Endothelial cell of umbilical vein (primary cell): ENCODE measurements around the gene PLD6. TPM values are rescaled to one million over a fixed set of nuclear protein-coding genes. Genes with fewer than 3 reads are reported as not detected.

Experiments
- BruUV-seq: library from RNA; stranded (reverse); fragments of 400-500 nt; replicated peaks from 2 replicates; lab custom pipeline; 2021; lab: Mats Ljungman, UMichigan
- CTCF ChIA-PET: fragments of 300-600, 350-600 bp; sonication (Branson Sonifier 250); formaldehyde crosslinking; loops from one replicate; lab custom pipeline; 2021; ENCODE audit warnings: antibody characterized with exemption, inconsistent platforms; lab: Charles Lee
- POLR2A ChIA-PET: fragments of 300-600, 350-600 bp; sonication (Branson Sonifier 250); formaldehyde crosslinking; loops from one replicate; lab custom pipeline; 2021; ENCODE audit warnings: antibody characterized with exemption, inconsistent platforms; lab: Charles Lee
- DNase-seq: peaks from one replicate; pipeline ENCODE4 v3.0.0-alpha.2; 2011; ENCODE audit warnings: low read depth, low spot score
- FAIRE-seq: peaks from 2 replicates; lab custom pipeline; 2011; peaks lifted over from hg19 to GRCh38; lab: Jason Lieb, UNC
- H2AFZ ChIP-seq: 2 replicates; pipeline ENCODE4 v1.6.0; 2012; ENCODE audit warnings: low read depth, low read length, control low read depth, inconsistent platforms
- H3K27ac ChIP-seq: 2 replicates; pipeline ENCODE4 v1.5.1; 2011; ENCODE audit warnings: low read depth, mild to moderate bottlenecking, control low read depth, low read length, moderate library complexity; ENCODE audit not compliant: insufficient read depth
- H3K27me3 ChIP-seq, 2 experiments: 2 replicates each; pipeline versions ENCODE4 v1.6.0 to v1.6.1; 2011; ENCODE audit warnings: low read length in 2 of 2, mixed read lengths in 1 of 2; ENCODE audit not compliant: control insufficient read depth in 2 of 2, insufficient read depth in 2 of 2
- H3K36me3 ChIP-seq, 2 experiments: 2 replicates in 1 of 2; 3 replicates in 1 of 2; pipeline ENCODE4 v1.5.1; 2011; ENCODE audit warnings: low read length in 2 of 2, mild to moderate bottlenecking in 1 of 2, moderate library complexity in 1 of 2; ENCODE audit not compliant: control insufficient read depth in 2 of 2, insufficient read depth in 2 of 2; ENCODE audit errors: extremely low read depth in 1 of 2
- H3K4me1 ChIP-seq: 3 replicates; pipeline ENCODE4 v1.5.1; 2011; ENCODE audit warnings: mild to moderate bottlenecking, low read length; ENCODE audit not compliant: control insufficient read depth, insufficient read depth; ENCODE audit errors: extremely low read depth
- H3K4me2 ChIP-seq: 2 replicates; pipeline ENCODE4 v1.6.1; 2011; ENCODE audit warnings: low read length, control low read depth, mixed read lengths; ENCODE audit not compliant: insufficient read depth
- H3K4me3 ChIP-seq, 3 experiments: fragments of 200-600 bp in 1 of 3; sonication (generic), shearing (Covaris generic) in 1 of 3; replicated peaks in 1 of 3; 2 replicates each; pipeline ENCODE4 v1.5.1; 2011 to 2016; ENCODE audit warnings: control low read depth in 3 of 3, low read length in 3 of 3, mild to moderate bottlenecking in 2 of 3, inconsistent platforms in 1 of 3, low read depth in 1 of 3, moderate library complexity in 1 of 3; ENCODE audit not compliant: insufficient read depth in 1 of 3
- H3K79me2 ChIP-seq: 2 replicates; pipeline ENCODE4 v1.6.0; 2012; ENCODE audit warnings: low read length, inconsistent platforms; ENCODE audit not compliant: control insufficient read depth, insufficient read depth
- H3K9ac ChIP-seq: replicated peaks from 2 replicates; pipeline ENCODE3; 2011; ENCODE audit warnings: low read length, control low read depth; ENCODE audit not compliant: insufficient read depth; ENCODE audit errors: extremely low read depth
- H3K9me1 ChIP-seq: replicated peaks from 3 replicates; pipeline ENCODE4 v1.6.0; 2011; ENCODE audit warnings: mild to moderate bottlenecking, low read length; ENCODE audit not compliant: control insufficient read depth, insufficient read depth; ENCODE audit errors: extremely low read depth
- H3K9me3 ChIP-seq: replicated peaks from 2 replicates; pipeline ENCODE4 v1.5.1; 2012; ENCODE audit warnings: low read length, inconsistent platforms; ENCODE audit not compliant: control insufficient read depth, insufficient read depth
- H4K20me1 ChIP-seq: replicated peaks from 2 replicates; pipeline ENCODE3; 2011; ENCODE audit warnings: mild to moderate bottlenecking, low read length; ENCODE audit not compliant: control insufficient read depth, insufficient read depth; ENCODE audit errors: extremely low read depth
- EZH2 ChIP-seq: IDR thresholded peaks from 2 replicates; pipeline ENCODE4 v1.6.1; 2012; ENCODE audit warnings: borderline replicate concordance, low read depth, mild to moderate bottlenecking, moderate library complexity, low read length, inconsistent platforms; ENCODE audit not compliant: severe bottlenecking
- FOS ChIP-seq: IDR thresholded peaks from 2 replicates; pipeline ENCODE4 v1.6.1; 2011; ENCODE audit warnings: mild to moderate bottlenecking, low read length, moderate library complexity, borderline replicate concordance; ENCODE audit not compliant: insufficient read depth
- GATA2 ChIP-seq: IDR thresholded peaks from 2 replicates; pipeline ENCODE4 v1.7.0; 2011; ENCODE audit warnings: low read depth, mild to moderate bottlenecking, moderate library complexity, mixed read lengths, low read length; ENCODE audit not compliant: insufficient read length, insufficient read depth
- JUN ChIP-seq: IDR thresholded peaks from 2 replicates; pipeline ENCODE4 v1.6.1; 2011; ENCODE audit warnings: borderline replicate concordance, low read depth; ENCODE audit not compliant: insufficient read length, insufficient read depth
- MYC ChIP-seq: IDR thresholded peaks from one replicate; pipeline ENCODE4 v1.6.1; 2011; ENCODE audit warnings: mild to moderate bottlenecking, low read depth, low read length
- POLR2A ChIP-seq: IDR thresholded peaks from 2 replicates; pipeline ENCODE4 v1.6.1; 2012; ENCODE audit warnings: low read depth, mild to moderate bottlenecking, control low read depth, low read length
- POLR2AphosphoS5 ChIP-seq: IDR thresholded peaks from 2 replicates; pipeline ENCODE4 v1.6.1; 2012; ENCODE audit warnings: low read depth, mild to moderate bottlenecking, control low read depth, low read length, moderate library complexity; ENCODE audit not compliant: insufficient read depth
- dilution Hi-C: fragments of 300-500 bp; cut with MboI; formaldehyde crosslinking; loops from one replicate; pipeline ENCODE4 v1.15.0; 2019; ENCODE audit warnings: low sequenced_read_pairs; ENCODE audit not compliant: extremely low pct_ligation_motif_present
- intact Hi-C: fragments of 100-400 bp; cut with micrococcal nuclease; formaldehyde crosslinking; loops from one replicate; pipeline ENCODE4 v1.10.0; 2022
- polyA plus RNA-seq, 4 experiments: library from polyadenylated mRNA; depleted of rRNA in 3 of 4; stranded (reverse) in 3 of 4; unstranded in 1 of 4; fragments of >200 nt; gene quantifications; 2 replicates each; pipeline versions ENCODE4 v1.2.1 to v1.2.3, GENCODE V29; 2011 to 2012; ENCODE audit warnings: missing spikeins in 1 of 4
- total RNA-seq: library from RNA; stranded (reverse); gene quantifications from 2 replicates; pipeline ENCODE4 v1.2.3, GENCODE V29; 2021
- TF ChIP-seq, protein P1 (sequence below): IDR thresholded peaks from 2 replicates; pipeline ENCODE4 v1.6.1; 2011; ENCODE audit not compliant: insufficient read depth, insufficient read length
- TF ChIP-seq, protein P2 (sequence below), 2 donors: IDR thresholded peaks; 1 replicate in 1 of 2; 2 replicates in 1 of 2; pipeline ENCODE4 v1.5.1; 2011; ENCODE audit warnings: low read length in 2 of 2, mild to moderate bottlenecking in 2 of 2, moderate library complexity in 2 of 2, control low read depth in 1 of 2, inconsistent platforms in 1 of 2, low read depth in 1 of 2; ENCODE audit not compliant: insufficient read depth in 1 of 2; ENCODE audit errors: extremely low read depth in 1 of 2

Gene PLD6
- total and polyA plus RNA-seq, 2 donors (not counting 3 experiments of a cell fraction or from before 2014, with no cell fraction given): 2.9 to 4.4 TPM

DNA sequence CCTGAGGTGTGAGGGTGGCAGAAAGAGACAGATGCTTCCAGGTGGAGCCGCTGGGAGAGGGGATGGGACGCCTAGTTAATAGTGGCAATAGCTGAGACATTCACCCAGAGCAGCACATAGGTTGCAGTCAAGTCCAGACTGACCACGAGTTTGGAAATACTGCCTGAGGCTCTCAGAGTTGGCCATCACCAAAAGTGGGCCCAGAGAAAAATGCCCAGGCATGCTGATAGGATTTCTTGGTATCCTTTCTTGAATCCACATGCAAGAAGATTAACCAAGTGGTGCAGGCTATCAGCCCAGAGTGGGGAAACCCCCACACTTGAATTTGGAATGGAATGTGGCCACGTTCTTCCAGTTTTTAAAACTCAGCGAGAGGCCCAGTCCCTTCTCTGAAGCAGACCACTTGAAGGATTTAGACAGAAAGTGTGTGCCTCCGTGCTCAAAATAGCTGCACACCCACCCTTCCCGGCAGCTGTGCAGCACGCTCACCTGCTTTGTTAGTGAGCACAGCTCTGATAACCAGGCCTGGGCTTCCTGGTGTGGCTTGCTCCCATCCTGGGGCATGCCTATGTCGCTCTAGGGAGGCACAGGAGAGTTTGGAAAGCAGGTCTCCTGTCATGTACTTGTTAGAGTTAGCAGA lies 35.7 kb downstream of the PLD6 start:
- dilution Hi-C loops (no loop called here), intact Hi-C loops (no loop called here)
- H3K9me1 ChIP-seq: no peaks in the 10 kb centered on the region
- H3K4me1 ChIP-seq: peaks cover 12% of the 10 kb centered on the region
- H4K20me1 ChIP-seq: no peaks in the 10 kb centered on the region
- H3K4me2 ChIP-seq: no peak overlapping the region
- ChIA-PET CTCF (interaction anchor here (1.4 kb wide), 1 partner anchor 29 kb away, joined by 7 read pairs; no protein-coding TSS in a partner anchor), POLR2A (interaction anchor here (0.7 kb wide), 1 partner anchor 172 kb away, joined by 4 read pairs; no protein-coding TSS in a partner anchor)
- H3K9ac ChIP-seq: no peak overlapping the region
- TF ChIP-seq, protein P1, sequence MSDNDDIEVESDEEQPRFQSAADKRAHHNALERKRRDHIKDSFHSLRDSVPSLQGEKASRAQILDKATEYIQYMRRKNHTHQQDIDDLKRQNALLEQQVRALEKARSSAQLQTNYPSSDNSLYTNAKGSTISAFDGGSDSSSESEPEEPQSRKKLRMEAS: no peak
- TF ChIP-seq, protein P2, sequence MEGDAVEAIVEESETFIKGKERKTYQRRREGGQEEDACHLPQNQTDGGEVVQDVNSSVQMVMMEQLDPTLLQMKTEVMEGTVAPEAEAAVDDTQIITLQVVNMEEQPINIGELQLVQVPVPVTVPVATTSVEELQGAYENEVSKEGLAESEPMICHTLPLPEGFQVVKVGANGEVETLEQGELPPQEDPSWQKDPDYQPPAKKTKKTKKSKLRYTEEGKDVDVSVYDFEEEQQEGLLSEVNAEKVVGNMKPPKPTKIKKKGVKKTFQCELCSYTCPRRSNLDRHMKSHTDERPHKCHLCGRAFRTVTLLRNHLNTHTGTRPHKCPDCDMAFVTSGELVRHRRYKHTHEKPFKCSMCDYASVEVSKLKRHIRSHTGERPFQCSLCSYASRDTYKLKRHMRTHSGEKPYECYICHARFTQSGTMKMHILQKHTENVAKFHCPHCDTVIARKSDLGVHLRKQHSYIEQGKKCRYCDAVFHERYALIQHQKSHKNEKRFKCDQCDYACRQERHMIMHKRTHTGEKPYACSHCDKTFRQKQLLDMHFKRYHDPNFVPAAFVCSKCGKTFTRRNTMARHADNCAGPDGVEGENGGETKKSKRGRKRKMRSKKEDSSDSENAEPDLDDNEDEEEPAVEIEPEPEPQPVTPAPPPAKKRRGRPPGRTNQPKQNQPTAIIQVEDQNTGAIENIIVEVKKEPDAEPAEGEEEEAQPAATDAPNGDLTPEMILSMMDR (IDR thresholded peaks at IDR 0.05; ENCODE audit: extremely low read depth in 1 of 2, insufficient read depth in 1 of 2, low read depth in 1 of 2, low read length in 2 of 2): no peak
- no peak for TF ChIP-seq POLR2AphosphoS5
- no peak for TF ChIP-seq FOS
- TF ChIP-seq POLR2A: no peak
- no peak for TF ChIP-seq EZH2
- TF ChIP-seq JUN: no peak
- no peak for TF ChIP-seq GATA2
- no peak for TF ChIP-seq MYC
- H3K27me3 ChIP-seq: no peaks in the 10 kb centered on the region
- H3K4me3 ChIP-seq: no peak overlapping the region
- H3K36me3 ChIP-seq: peaks cover 21 to 56% of the 10 kb centered on the region in 2 experiments
- H3K9me3 ChIP-seq: no peaks in the 10 kb centered on the region
- DNase-seq (no peak), FAIRE-seq (no peak)
- no peak overlapping the region for H3K27ac ChIP-seq
- no TSS peak for BruUV-seq
- no peak overlapping the region for H2AFZ ChIP-seq
- no peaks in the 10 kb centered on the region for H3K79me2 ChIP-seq
